Measurements from ENCODE around the gene GYPA.
A peak's percentile ranks its signal among the peaks of the same experiment; 100 is the strongest.
"Not testable (repeated sequence)": the region's sequence is repeated elsewhere in the genome, so short reads cannot be mapped to it uniquely, and the experiment has no call there.

Gene GYPA

DNA sequence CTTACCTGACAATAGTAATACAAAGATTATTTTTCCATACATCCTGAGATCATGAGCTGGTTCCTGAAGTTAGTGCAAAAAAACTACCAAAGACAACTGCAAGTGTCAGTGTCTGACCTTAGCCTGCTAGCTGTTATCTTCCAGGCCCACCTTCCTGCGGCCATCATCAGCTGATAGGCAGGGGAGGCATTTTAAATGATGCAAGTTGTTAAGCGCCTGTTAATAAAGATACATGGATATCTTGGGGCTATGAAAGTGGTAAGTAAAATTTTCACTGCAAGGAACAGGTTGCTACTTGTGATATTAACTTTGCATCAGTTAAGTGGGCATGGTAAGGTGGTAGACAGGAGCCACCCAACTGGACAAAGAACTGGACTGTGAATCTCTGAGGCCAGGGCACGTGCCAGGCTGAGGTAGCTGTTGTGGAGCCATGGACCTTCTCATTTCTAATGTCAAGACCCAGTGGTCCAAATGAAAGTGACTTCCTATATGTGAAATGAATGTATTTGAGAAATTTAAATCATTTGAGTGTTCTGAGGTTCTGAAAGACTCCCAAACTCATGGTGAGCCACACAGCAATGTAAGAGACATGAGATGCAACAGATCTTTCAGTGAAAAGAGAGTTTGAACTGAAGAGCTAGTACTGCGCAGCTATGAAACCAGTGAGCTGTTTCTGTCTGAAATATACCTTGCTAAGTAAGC is at the start of gene GYPA:
Gene GYPA, minus strand, starts transcription at position 125 of the 702 bp plus-strand sequence. Its CDS starts 83 bp downstream, at position 42.
- H3K4me3 Mint-ChIP-seq, H3K36me3 Mint-ChIP-seq, H3K27me3 Mint-ChIP-seq, H3K9me3 Mint-ChIP-seq, H3K4me1 Mint-ChIP-seq, H3K27ac Mint-ChIP-seq: not testable (repeated sequence)

- Mint-ChIP-seq H3K27me3 (peaks cover 15% of the 10 kb centered on the region), H3K27ac (no peak overlapping the region), H3K4me1 (no peaks in the 10 kb centered on the region), H3K4me3 (no peak overlapping the region), H3K36me3 (no peaks in the 10 kb centered on the region), H3K9me3 (no peaks in the 10 kb centered on the region)
These were observed 49.5 kb upstream of the GYPA start for GRCh38 chr4:144190009-144190408.

- H3K36me3 Mint-ChIP-seq, result no peaks in the 10 kb centered on the region
- no peaks in the 10 kb centered on the region for H3K4me1 Mint-ChIP-seq
- H3K27ac Mint-ChIP-seq, result no peak overlapping the region
- H3K9me3 Mint-ChIP-seq, result no peaks in the 10 kb centered on the region
- peaks cover 15% of the 10 kb centered on the region for H3K27me3 Mint-ChIP-seq
- no peak overlapping the region for H3K4me3 Mint-ChIP-seq
These were observed 48.6 kb upstream of the GYPA start for GRCh38 chr4:144189121-144189520.

DNA sequence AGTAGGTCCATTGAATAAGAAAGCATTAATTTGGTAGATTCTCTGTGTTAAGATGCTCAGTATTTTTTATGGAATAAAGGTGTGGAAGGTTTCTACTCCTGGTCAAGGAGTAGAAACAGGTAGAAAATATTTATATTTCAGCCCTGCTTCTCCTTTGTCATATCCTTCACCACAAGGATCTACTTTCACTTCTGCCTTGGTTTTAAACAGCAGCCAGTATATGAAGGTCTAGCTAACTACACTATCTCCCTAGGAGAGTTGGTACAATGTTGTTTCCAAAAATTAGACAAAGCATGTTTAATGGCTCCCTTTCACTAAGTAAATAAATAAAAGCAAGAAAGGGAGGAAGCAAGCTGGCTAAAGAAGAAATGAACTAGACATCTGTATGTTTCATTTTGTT is 44.6 kb upstream of the GYPA start:
- Mint-ChIP-seq H3K27me3 (peaks cover 11% of the 10 kb centered on the region), H3K4me3 (no peak overlapping the region), H3K36me3 (no peaks in the 10 kb centered on the region), H3K4me1 (no peaks in the 10 kb centered on the region), H3K9me3 (no peaks in the 10 kb centered on the region), H3K27ac (no peak overlapping the region)

- Mint-ChIP-seq H3K4me3 (no peak overlapping the region), H3K9me3 (no peaks in the 10 kb centered on the region)
These were observed 42.6 kb upstream of the GYPA start for GRCh38 chr4:144183165-144183564.

GRCh38 chr4:144181391-144181790 is 40.9 kb upstream of the GYPA start:
- Mint-ChIP-seq H3K36me3 (no peaks in the 10 kb centered on the region), H3K27me3 (peaks cover 5% of the 10 kb centered on the region), H3K4me3 (no peak overlapping the region), H3K9me3 (no peaks in the 10 kb centered on the region), H3K27ac (no peak overlapping the region), H3K4me1 (peaks cover 5% of the 10 kb centered on the region)

More at GRCh38 chr4:144183165-144183564, 42.6 kb upstream of the GYPA start:
- Mint-ChIP-seq H3K27ac (no peak overlapping the region), H3K4me1 (peaks cover 5% of the 10 kb centered on the region), H3K27me3 (peaks cover 5% of the 10 kb centered on the region), H3K36me3 (no peaks in the 10 kb centered on the region)

DNA sequence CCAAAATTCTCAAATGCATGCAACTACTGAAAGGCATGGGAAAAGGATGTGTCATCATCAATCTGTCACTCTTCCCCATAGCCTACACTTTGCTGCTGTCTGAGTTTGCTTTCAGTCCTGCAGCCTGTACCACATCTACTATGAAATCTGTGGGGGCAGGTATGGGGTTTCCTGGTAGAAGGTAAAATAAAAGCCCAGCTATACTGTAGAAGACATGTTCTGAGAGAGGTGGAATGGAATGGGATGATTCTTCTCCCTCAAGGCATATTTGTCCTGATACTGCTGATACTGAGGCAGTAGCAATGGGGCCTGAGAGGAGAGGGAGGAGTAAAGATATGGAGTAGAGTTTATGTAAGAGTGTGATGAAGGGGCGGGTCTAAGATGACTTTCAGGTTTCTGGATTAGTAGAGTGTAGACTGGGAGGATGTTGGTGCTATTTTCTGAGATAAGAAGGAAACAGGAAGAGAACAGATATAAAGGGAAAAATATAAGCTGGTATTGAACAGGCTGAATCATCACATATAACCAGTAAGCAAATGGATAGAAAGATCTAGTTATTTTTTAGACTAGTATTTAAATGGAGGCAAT is 38.7 kb upstream of the GYPA start:
- no peak overlapping the region for H3K27ac Mint-ChIP-seq
- no peaks in the 10 kb centered on the region for H3K9me3 Mint-ChIP-seq
- peaks cover 3% of the 10 kb centered on the region for H3K27me3 Mint-ChIP-seq
- H3K4me3 Mint-ChIP-seq, result no peak overlapping the region
- no peaks in the 10 kb centered on the region for H3K36me3 Mint-ChIP-seq
- peaks cover 13% of the 10 kb centered on the region for H3K4me1 Mint-ChIP-seq

GRCh38 chr4:144178414-144178813 is 37.9 kb upstream of the GYPA start:
- H3K4me1 Mint-ChIP-seq, result peaks cover 13% of the 10 kb centered on the region
- H3K9me3 Mint-ChIP-seq, result no peaks in the 10 kb centered on the region
- H3K27me3 Mint-ChIP-seq, result peaks cover 1% of the 10 kb centered on the region
- H3K4me3 Mint-ChIP-seq, result no peak overlapping the region
- H3K36me3 Mint-ChIP-seq, result no peaks in the 10 kb centered on the region
- H3K27ac Mint-ChIP-seq, result no peak overlapping the region

DNA sequence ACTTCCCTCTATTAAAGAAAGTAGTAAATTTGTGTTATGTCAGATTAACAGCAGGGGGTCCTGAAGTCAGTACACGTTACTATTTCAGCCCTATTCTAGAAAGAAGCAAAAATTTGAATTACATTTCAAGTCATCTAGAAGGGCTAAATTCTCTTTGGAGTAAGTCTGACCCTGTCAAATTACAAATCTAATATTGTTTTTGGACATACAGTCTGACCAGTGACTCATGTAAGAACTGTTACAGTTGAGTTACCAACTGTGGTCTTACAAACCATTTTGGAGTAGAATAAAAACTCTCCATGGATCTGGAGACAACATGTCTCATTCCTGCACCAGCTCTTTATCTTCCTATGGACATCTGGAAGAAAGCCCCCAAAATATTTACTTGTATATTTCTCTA is 36.0 kb upstream of the GYPA start:
- peaks cover 13% of the 10 kb centered on the region for H3K4me1 Mint-ChIP-seq
- H3K4me3 Mint-ChIP-seq, result no peak overlapping the region
- H3K36me3 Mint-ChIP-seq, result no peaks in the 10 kb centered on the region
- H3K9me3 Mint-ChIP-seq, result no peaks in the 10 kb centered on the region
- no peak overlapping the region for H3K27ac Mint-ChIP-seq
- no peaks in the 10 kb centered on the region for H3K27me3 Mint-ChIP-seq

DNA sequence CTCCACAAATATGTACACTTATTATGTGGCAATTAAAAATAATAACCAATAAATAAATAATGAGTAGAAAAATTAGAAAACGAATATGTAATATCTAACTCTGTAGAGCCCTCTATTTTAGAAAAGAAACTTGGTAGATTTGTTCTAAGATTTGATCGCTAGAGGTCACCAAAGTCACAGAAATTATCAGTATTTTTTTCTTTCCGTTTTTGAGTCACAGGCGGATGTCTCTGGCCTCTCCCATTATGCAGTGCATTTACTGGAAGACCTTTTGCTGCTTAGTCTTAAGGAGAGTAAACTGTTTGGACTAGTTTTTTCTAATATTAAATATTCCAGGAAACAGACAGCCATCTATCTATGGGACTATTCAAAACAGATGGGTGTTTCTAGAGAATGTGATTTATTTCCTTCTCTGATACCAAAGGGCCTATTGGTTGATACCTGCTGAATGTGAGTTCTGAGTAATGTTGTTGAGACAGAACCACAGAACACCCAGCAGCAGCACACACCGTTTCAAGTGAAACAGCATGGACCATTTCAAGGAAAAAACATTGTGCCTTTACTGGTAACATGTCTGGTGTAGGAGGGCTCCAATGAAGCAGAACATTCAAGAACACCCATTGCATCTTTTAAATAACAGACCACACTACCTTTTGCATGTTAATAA is 34.0 kb upstream of the GYPA start:
- H3K9me3 Mint-ChIP-seq, result no peaks in the 10 kb centered on the region
- H3K27ac Mint-ChIP-seq, result peak overlapping the region; percentile 18
- H3K27me3 Mint-ChIP-seq, result peaks cover 5% of the 10 kb centered on the region
- no peaks in the 10 kb centered on the region for H3K36me3 Mint-ChIP-seq
- H3K4me3 Mint-ChIP-seq, result no peak overlapping the region
- peaks cover 13% of the 10 kb centered on the region for H3K4me1 Mint-ChIP-seq

GRCh38 chr4:144171697-144172096 is 31.2 kb upstream of the GYPA start:
- Mint-ChIP-seq H3K36me3 (no peaks in the 10 kb centered on the region), H3K4me3 (no peak overlapping the region), H3K9me3 (no peaks in the 10 kb centered on the region), H3K27me3 (peaks cover 13% of the 10 kb centered on the region), H3K4me1 (peaks cover 8% of the 10 kb centered on the region), H3K27ac (no peak overlapping the region)

DNA sequence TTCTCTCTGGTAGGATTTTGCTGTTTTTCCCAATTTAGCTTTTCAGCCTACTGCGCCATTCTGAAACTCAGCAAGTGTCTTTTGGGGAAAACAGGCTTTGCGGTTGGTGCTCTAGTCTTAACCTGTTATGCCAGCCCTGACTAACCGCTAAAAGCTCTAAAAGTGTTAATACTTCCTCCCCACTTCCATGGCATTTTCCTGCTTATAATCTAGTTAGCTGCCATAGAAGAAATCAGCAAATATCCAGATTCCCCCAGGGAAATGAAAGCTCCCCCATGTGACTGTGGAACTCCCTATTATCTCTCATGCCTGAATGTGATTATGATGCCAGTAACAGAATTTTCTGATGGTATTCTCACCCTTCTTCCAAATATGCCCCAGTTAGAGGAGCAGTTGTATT is 28.7 kb upstream of the GYPA start:
- peaks cover 13% of the 10 kb centered on the region for H3K27me3 Mint-ChIP-seq
- H3K36me3 Mint-ChIP-seq, result no peaks in the 10 kb centered on the region
- no peak overlapping the region for H3K27ac Mint-ChIP-seq
- no peaks in the 10 kb centered on the region for H3K4me1 Mint-ChIP-seq
- H3K4me3 Mint-ChIP-seq, result no peak overlapping the region
- no peaks in the 10 kb centered on the region for H3K9me3 Mint-ChIP-seq

- Mint-ChIP-seq H3K9me3 (no peaks in the 10 kb centered on the region), H3K4me3 (no peak overlapping the region), H3K27ac (no peak overlapping the region), H3K36me3 (no peaks in the 10 kb centered on the region), H3K4me1 (no peaks in the 10 kb centered on the region), H3K27me3 (peaks cover 2% of the 10 kb centered on the region)
These were observed 13.5 kb upstream of the GYPA start for GRCh38 chr4:144154044-144154443.

- not testable (repeated sequence) for H3K27me3 Mint-ChIP-seq, H3K4me3 Mint-ChIP-seq, H3K36me3 Mint-ChIP-seq, H3K4me1 Mint-ChIP-seq, H3K9me3 Mint-ChIP-seq, H3K27ac Mint-ChIP-seq
These were observed 2.3 kb upstream of the GYPA start for GRCh38 chr4:144142690-144143326.

GRCh38 chr4:144141493-144141892 is 975 bp upstream of the GYPA start:
- H3K36me3 Mint-ChIP-seq, result no peaks in the 10 kb centered on the region
- no peaks in the 10 kb centered on the region for H3K27me3 Mint-ChIP-seq
- no peak overlapping the region for H3K27ac Mint-ChIP-seq
- no peaks in the 10 kb centered on the region for H3K9me3 Mint-ChIP-seq
- no peaks in the 10 kb centered on the region for H3K4me1 Mint-ChIP-seq
- H3K4me3 Mint-ChIP-seq, result no peak overlapping the region

- H3K4me3 Mint-ChIP-seq, H3K36me3 Mint-ChIP-seq, H3K9me3 Mint-ChIP-seq, H3K4me1 Mint-ChIP-seq, H3K27me3 Mint-ChIP-seq, H3K27ac Mint-ChIP-seq: not testable (repeated sequence)
These were observed 527 bp downstream of the GYPA start for GRCh38 chr4:144139991-144140390.

All from activated naive CD4-positive, alpha-beta T cell treated with anti-CD3 and anti-CD28 coated beads, Interleukin-2, amount 50 U/mL, for 24 hours (primary cell).